HL-60 (cell line): ENCODE data around the gene L3MBTL1.

Experiments used
- CTCF ChIP-seq: IDR thresholded peaks from one replicate; pipeline ENCODE4 v1.5.1; 2011; ENCODE audit warnings: low read length, control low read depth, inconsistent platforms; ENCODE audit not compliant: insufficient read depth
- POLR2AphosphoS5 ChIP-seq: IDR thresholded peaks from 2 replicates; pipeline ENCODE4 v1.6.1; 2012; ENCODE audit warnings: low read depth

- TF ChIP-seq CTCF (no peak), POLR2AphosphoS5 (no peak)
These were observed 7.1 kb downstream of the L3MBTL1 start for GRCh38 chr20:43514648-43514999.
